Mononuclear cell (primary cell): Measurements from ENCODE around the gene MAP4K3. TPM values are rescaled to one million over a fixed set of nuclear protein-coding genes. Genes with fewer than 3 reads are reported as not detected.

Source experiments
- H3K27me3 ChIP-seq: 2 replicates; pipeline ENCODE4 v1.6.0; 2011; ENCODE audit warnings: low read length, control low read depth; ENCODE audit not compliant: insufficient read depth
- H3K4me1 ChIP-seq: 2 replicates; pipeline ENCODE4 v1.5.1; 2011; ENCODE audit warnings: mild to moderate bottlenecking, low read length, control low read depth; ENCODE audit not compliant: insufficient read depth
- H3K4me3 ChIP-seq: 2 replicates; pipeline ENCODE4 v1.5.1; 2011; ENCODE audit warnings: mild to moderate bottlenecking, low read length, moderate library complexity
- H3K9me3 ChIP-seq: 2 replicates; pipeline ENCODE4 v1.5.1; 2011; ENCODE audit warnings: low read depth, mild to moderate bottlenecking, control low read depth, low read length
- total RNA-seq: library from RNA; depleted of rRNA; stranded (reverse); fragments of >200 nt; gene quantifications from one replicate; pipeline ENCODE4 v1.2.3, GENCODE V29; 2012

MAP4K3 gene
- total RNA-seq: 36.8 TPM

GRCh38 chr2:39436592-39437521 lies at the start of gene MAP4K3:
MAP4K3 (minus strand) TSS chr2:39437285; CDS start chr2:39436987, 298 bp downstream.
- H3K9me3 ChIP-seq: no peaks in the 10 kb centered on the region
- H3K4me1 ChIP-seq: peaks cover 24% of the 10 kb centered on the region
- peak within 1 kb of the TSS; percentile 72 for H3K4me3 ChIP-seq
- H3K27me3 ChIP-seq: no peaks in the 10 kb centered on the region

- Histone ChIP-seq H3K9me3 (no peaks in the 10 kb centered on the region), H3K4me1 (peaks cover 22% of the 10 kb centered on the region), H3K27me3 (no peaks in the 10 kb centered on the region), H3K4me3 (no peak overlapping the region)
These were observed 49.0 kb upstream of the MAP4K3 start for GRCh38 chr2:39486071-39486470.

DNA sequence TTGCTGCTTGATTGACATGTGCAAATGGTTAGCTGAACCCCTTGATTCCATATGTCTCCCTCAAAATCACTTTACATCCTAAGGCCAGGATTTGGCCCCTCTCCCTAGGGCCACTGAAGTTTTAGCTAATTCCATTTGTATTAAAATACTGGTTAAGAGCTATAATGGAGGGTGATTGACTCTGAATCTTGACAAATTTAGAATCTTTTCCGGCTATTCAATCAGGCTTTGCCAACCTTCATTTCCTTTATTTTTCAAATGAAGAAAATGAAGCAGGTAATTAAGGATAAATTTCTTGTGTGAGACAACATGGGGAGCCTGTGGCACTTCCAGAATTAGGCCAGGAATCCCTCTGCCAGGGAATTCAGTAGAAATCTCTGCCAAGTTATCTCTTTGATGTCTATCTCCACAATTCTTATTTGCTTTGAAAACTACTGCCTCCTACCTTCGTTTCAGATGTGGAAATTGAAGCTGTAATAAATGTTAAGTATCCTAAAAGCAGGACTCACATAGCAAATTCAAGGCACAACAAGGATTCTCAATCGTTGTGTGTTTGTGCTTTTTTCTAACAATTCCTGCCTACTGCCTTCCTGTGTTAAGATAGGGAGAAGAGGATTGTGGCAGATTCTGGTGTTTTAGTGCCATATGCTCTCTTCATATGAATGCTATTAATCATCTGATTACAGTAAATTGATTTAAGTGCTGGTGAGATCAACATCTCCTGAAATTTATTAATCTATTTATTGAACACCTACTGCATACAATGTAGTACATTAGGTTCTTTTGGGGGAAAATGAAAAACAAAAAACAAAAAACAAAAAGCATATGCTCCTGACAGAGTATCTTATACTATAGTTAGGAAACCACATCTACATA lies 47.8 kb upstream of the MAP4K3 start:
- H3K4me1 ChIP-seq: peaks cover 22% of the 10 kb centered on the region
- H3K9me3 ChIP-seq: no peaks in the 10 kb centered on the region
- H3K4me3 ChIP-seq: no peak overlapping the region
- H3K27me3 ChIP-seq: no peaks in the 10 kb centered on the region

DNA sequence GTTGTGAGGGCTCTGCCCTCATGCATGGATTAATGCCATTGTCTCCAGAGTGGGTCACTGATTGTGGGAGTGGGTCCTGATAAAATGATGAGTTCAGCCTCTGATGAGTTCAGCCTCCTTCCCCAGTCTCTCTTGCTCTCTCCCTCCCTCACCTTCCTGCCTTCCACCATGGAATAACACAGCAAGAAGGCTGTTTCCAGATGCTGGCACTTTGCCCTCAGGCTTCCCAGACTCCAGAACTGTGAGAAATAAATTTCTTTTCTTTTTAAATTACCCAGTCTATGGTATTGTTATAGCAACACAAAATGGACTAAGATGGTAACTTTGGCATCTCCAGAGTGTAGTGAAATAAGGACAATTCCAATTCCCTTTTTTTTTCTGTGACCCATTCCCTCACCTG lies 47.1 kb upstream of the MAP4K3 start:
- H3K27me3 ChIP-seq: no peaks in the 10 kb centered on the region
- H3K9me3 ChIP-seq: no peaks in the 10 kb centered on the region
- H3K4me1 ChIP-seq: peaks cover 22% of the 10 kb centered on the region
- no peak overlapping the region for H3K4me3 ChIP-seq

DNA sequence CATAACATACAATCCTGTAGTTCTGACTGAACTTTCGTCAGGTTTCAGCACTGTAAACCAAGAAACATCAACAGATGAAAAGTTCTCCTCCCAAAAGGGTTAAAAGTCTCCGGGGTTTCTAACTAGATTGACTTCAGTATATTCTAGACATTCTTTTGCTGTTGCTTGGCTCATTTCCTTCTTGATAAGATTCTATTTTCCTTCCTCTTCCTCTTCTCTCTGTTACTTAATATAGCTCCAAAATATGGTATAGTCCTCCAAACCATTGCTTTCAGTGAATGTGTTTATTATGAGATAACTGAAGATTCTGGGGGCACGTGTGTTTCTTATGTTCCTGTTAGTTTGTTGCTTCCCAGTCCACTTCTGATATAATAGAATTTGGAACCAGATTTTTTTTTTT lies 46.4 kb upstream of the MAP4K3 start:
- Histone ChIP-seq H3K4me3 (no peak overlapping the region), H3K9me3 (no peaks in the 10 kb centered on the region), H3K4me1 (peaks cover 17% of the 10 kb centered on the region), H3K27me3 (no peaks in the 10 kb centered on the region)

DNA sequence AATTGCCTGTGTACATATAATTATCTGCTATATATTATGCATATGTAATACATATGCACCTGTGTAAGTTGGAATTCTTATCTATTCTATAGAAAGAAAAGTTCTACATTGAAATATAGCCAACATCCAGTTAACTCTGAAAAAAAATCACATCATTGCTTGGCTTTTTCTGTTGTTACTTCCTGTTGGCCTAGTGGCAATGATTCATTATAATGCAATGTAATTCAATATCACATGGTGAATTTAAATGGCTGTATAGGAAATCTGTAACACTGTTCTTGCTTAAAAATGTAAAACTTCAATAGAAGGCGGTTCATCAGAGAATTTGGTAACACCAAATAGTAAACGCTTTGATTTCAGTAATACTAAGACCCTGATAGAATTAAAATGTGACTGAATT lies 44.5 kb upstream of the MAP4K3 start:
- Histone ChIP-seq H3K4me1 (peaks cover 15% of the 10 kb centered on the region), H3K4me3 (no peak overlapping the region), H3K9me3 (no peaks in the 10 kb centered on the region), H3K27me3 (no peaks in the 10 kb centered on the region)

- Histone ChIP-seq H3K9me3 (no peaks in the 10 kb centered on the region), H3K4me3 (no peak overlapping the region), H3K27me3 (no peaks in the 10 kb centered on the region), H3K4me1 (peaks cover 30% of the 10 kb centered on the region)
These were observed 42.6 kb upstream of the MAP4K3 start for GRCh38 chr2:39479696-39480095.

DNA sequence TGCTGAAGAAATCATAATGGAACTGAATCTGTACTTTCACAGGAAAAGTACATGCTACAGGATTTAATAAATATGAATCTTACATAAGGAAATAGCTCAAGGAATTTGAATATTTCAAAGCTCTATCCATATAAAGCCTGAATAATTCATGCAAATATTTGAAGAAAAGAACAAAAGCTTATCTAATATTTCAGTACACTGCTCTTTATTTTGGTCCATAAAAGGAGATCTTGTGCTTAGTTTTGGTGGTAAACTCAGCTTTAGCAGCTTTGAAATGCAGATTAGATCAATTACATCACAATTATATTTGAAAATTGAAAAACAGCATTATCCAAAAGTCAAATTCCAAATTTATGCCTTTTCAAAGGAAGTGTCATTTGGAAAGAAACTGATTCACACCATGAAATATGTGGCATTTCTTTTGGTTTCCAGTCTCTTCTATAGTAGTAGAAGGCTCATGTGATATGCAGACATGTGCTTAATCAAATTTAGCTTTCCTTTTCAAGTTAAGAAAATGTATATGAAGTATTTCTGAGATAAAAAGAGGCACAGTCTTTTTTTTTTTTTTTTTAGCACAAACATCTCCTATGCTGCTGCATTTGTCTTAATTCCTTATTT lies 42.1 kb upstream of the MAP4K3 start:
- Histone ChIP-seq H3K4me3 (no peak overlapping the region), H3K9me3 (no peaks in the 10 kb centered on the region), H3K27me3 (no peaks in the 10 kb centered on the region), H3K4me1 (peaks cover 29% of the 10 kb centered on the region)

DNA sequence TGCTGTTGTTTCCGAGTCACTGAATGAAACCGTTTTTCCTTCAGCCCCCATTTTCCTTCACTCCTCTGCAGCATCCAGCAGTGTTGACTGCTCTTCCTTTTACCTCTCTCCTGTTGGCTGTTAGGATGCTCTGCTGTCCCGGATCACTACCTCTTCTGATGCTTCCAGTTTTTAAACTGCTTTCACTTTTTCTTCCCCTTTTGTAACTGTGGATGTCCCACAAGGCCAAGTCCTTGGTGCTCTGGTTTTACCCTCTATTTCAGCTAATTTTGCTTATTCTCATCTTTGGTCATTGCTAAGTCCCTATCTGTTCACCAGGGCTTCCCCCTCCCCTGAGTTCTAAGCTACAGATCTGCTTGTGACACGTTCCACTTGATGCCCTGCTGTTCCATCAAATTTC lies 39.4 kb upstream of the MAP4K3 start:
- Histone ChIP-seq H3K4me3 (no peak overlapping the region), H3K9me3 (no peaks in the 10 kb centered on the region), H3K4me1 (peaks cover 22% of the 10 kb centered on the region), H3K27me3 (no peaks in the 10 kb centered on the region)

DNA sequence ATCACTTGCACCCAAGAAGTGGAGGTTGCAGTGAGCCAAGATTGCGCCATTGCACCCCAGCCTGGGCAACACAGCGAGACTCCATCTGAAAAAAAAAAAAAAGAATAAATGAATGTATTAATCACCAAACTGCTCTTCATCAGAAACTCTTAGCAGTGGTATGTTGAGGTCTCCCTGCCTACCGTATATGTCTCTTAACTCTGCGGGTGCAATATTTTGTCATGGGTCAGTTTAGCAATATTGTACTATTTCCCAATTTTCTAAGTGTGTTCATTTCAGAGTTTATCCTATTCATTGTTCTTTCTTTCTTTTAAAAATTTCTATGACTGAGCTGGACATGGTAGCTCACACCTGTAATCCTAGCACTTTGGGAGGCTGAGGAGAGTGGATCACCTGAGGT lies 37.9 kb upstream of the MAP4K3 start:
- Histone ChIP-seq H3K27me3 (no peaks in the 10 kb centered on the region), H3K4me1 (peaks cover 23% of the 10 kb centered on the region), H3K9me3 (no peaks in the 10 kb centered on the region), H3K4me3 (no peak overlapping the region)

DNA sequence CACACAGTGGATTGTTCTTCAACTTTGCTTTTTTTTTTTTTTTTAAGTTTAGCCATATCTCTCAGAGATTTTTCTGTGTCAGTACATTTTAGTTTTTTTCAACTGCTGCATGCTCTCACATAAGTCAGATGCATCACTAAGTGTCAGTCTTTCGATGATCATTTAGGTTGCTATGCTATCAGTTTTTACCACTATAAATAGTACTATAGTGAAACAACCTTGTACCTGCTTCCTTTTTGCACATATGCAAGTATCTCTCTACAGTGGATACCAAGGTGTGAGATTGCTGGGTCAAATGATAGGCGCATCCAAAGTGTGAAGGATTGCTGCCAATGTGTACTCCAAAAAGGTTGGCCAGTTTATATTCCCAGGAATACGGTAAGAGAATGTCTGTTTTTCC lies 33.5 kb upstream of the MAP4K3 start:
- peaks cover 11% of the 10 kb centered on the region for H3K4me1 ChIP-seq
- H3K9me3 ChIP-seq: no peaks in the 10 kb centered on the region
- H3K27me3 ChIP-seq: no peaks in the 10 kb centered on the region

GRCh38 chr2:39469807-39470206 lies 32.7 kb upstream of the MAP4K3 start:
- Histone ChIP-seq H3K27me3 (no peaks in the 10 kb centered on the region), H3K4me3 (no peak overlapping the region), H3K9me3 (no peaks in the 10 kb centered on the region), H3K4me1 (peaks cover 5% of the 10 kb centered on the region)

More for the DNA sequence above, 33.5 kb upstream of the MAP4K3 start:
- no peak overlapping the region for H3K4me3 ChIP-seq

DNA sequence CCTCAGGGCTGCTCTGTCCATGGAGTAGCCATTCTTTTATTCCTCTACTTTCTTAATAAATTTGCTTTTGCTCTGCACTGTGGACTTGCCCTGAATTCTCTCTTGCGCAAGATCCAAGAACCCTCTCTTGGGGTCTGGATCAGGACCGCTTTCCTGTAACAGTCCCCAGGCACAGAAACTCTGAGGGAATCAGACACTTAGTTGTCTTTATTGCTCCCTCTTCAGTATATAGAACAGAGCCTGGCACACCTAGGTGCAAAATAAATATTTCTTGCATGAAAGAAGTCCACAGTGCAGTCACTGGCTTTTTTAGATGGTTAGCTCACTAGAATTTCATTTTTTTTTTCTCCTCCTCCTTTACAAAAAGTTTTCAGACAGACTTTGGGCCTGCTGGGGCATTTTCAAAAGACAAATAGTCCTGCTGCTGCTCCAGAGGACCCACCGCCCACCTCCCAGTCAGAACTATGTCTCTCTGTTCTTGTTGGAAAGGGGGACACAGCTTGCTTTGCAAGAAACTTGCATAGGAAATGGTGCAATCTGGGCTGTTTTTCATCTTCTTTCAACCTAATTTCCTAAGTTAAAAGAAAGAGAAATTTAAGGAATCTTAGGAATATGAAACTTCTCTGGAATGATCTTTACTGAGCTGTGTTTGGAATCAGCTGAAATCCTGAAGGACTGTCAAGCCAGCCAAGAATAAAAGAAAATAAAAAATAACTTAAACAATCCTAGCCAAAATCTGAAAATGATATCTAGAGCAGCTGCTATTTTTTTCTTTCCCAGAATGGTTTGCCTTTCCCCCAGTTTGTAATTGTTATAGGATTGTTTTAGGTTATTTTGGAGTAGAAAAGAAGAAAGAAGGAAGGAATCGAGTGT lies 31.7 kb upstream of the MAP4K3 start:
- H3K4me3 ChIP-seq: no peak overlapping the region
- H3K4me1 ChIP-seq: peaks cover 5% of the 10 kb centered on the region
- no peaks in the 10 kb centered on the region for H3K27me3 ChIP-seq
- H3K9me3 ChIP-seq: no peaks in the 10 kb centered on the region

GRCh38 chr2:39466311-39466710 lies 29.2 kb upstream of the MAP4K3 start:
- Histone ChIP-seq H3K4me3 (no peak overlapping the region), H3K9me3 (no peaks in the 10 kb centered on the region), H3K27me3 (no peaks in the 10 kb centered on the region), H3K4me1 (peaks cover 5% of the 10 kb centered on the region)
